HG03039 (cell line): Measurements from ENCODE around the gene SLC22A3.

Source experiments
- ATAC-seq: cut with Tn5 transposase; IDR thresholded peaks from one replicate; pipeline ENCODE4 v1.9.1; 2021; ENCODE audit warnings: mild to moderate bottlenecking, moderate library complexity; ENCODE audit not compliant: unreplicated experiment

Gene SLC22A3

GRCh38 chr6:160477901-160478300 lies 129.7 kb downstream of the SLC22A3 start:
- ATAC-seq: no peak

GRCh38 chr6:160487116-160487515 lies 138.9 kb downstream of the SLC22A3 start:
- ATAC-seq: no peak

GRCh38 chr6:160489091-160489490 lies 140.9 kb downstream of the SLC22A3 start:
- ATAC-seq: no peak

GRCh38 chr6:160494576-160494975 lies 146.4 kb downstream of the SLC22A3 start:
- ATAC-seq: no peak

GRCh38 chr6:160500639-160501038 lies 152.5 kb downstream of the SLC22A3 start:
- no peak for ATAC-seq
